ENCODE data around the gene STK32B. TPM values are rescaled to one million over a fixed set of nuclear protein-coding genes. Genes with fewer than 3 reads are reported as not detected.

STK32B gene
- total and polyA plus RNA-seq, 7 donors = 0.14 to 0.73 (median 0.52) TPM

Other genes starting within 250 kb of the STK32B start
- gene MSX1, start 191.8 kb upstream of the STK32B start, total RNA-seq = 1 to 10 TPM; 1.4 to 3.7 (median 3.6) TPM
- gene MSX1, start 191.8 kb upstream of the STK32B start, polyA plus RNA-seq = 1 to 10 TPM; 1.1 to 1.7 (median 1.4) TPM
- under 1 TPM in 1 of 4 donors, not detected in 3; 0.34 TPM for gene CYTL1, start 32.0 kb upstream of the STK32B start, total RNA-seq
- gene CYTL1, start 32.0 kb upstream of the STK32B start, polyA plus RNA-seq = under 1 TPM; 0.05 to 0.13 (median 0.08) TPM

All from psoas muscle (tissue), 7 donors.